ENCODE data around the gene RPS6KA2. TPM values are rescaled to one million over a fixed set of nuclear protein-coding genes. Genes with fewer than 3 reads are reported as not detected.

RPS6KA2 gene
- total RNA-seq, 2 donors from 2014 or later = 7.8 to 13.6 TPM

DNA sequence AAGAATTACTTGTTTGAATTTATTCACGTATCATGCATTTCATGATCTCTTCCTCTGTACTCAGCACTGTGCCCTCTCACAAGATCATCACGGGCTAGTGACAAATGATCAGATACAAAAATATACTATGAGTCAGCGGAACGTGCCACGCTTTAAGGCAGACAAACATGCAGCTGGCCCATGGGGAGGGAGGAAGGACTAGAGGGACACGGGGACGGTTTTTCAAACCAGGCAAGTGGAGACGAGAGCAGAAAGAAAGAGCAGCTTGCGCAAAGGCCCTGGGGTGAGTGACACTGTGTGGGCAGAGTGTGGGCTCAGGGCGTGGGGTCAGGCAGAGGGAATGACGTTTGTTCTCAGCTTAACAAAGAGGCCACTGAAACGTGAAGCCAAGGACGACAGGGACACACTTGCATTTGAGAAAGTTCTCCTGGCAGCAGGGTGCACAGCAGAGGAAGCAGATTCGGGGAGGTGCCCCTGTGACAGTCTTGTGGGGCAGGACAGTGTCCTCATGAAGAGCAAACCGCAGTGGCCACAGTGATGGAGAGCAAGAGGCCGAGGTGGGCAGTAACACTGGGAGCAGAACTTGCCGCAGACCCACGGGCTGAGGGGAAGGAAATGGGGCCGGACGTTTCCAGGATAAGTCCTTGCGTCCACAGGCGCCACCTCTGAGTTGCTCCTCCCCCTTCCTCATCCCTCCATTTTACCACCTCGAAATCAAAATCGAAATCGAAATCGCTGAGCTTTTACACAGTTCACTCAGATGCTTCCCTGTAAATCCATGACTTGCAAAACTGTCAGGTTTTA lies 6.9 kb upstream of the RPS6KA2 start:
- Histone ChIP-seq H3K27me3 (no peaks in the 10 kb centered on the region), H3K9ac (ENCODE audit: low read depth in 2 of 2, low read length in 2 of 2) (no peak overlapping the region), H3K4me1 (peaks cover under 1% of the 10 kb centered on the region), H3K9me3 (no peaks in the 10 kb centered on the region), H3K4me3 (no peak overlapping the region), H3K36me3 (no peaks in the 10 kb centered on the region), H3K27ac (no peak overlapping the region)
- DNase-seq = no peak
- TF ChIP-seq, protein P1, sequence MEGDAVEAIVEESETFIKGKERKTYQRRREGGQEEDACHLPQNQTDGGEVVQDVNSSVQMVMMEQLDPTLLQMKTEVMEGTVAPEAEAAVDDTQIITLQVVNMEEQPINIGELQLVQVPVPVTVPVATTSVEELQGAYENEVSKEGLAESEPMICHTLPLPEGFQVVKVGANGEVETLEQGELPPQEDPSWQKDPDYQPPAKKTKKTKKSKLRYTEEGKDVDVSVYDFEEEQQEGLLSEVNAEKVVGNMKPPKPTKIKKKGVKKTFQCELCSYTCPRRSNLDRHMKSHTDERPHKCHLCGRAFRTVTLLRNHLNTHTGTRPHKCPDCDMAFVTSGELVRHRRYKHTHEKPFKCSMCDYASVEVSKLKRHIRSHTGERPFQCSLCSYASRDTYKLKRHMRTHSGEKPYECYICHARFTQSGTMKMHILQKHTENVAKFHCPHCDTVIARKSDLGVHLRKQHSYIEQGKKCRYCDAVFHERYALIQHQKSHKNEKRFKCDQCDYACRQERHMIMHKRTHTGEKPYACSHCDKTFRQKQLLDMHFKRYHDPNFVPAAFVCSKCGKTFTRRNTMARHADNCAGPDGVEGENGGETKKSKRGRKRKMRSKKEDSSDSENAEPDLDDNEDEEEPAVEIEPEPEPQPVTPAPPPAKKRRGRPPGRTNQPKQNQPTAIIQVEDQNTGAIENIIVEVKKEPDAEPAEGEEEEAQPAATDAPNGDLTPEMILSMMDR (IDR thresholded peaks at IDR 0.05) = no peak
- intact Hi-C loops (cut with DNase I) = no loop called here

DNA sequence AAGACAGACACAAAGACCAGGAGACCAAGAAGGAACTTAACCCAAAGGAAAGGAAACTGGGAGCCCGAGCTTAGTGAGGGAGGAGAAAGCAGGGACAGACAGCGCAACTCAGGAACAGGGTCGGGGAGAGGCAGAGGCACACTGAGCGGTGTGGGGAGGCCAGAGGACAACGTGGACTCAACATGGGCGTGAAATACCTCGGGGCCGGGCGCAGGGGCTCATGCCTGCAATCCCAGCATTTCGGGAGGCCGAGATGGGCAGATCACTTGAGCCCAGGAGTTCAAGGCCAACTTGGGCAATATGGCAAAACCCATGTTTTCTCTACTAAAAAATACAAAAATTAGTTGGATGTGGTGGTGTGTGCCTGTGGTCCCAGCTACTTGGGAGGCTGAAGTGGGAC lies 5.7 kb upstream of the RPS6KA2 start:
- Histone ChIP-seq H3K9ac (ENCODE audit: low read depth in 2 of 2, low read length in 2 of 2) (no peak overlapping the region), H3K9me3 (no peaks in the 10 kb centered on the region), H3K4me3 (no peak overlapping the region), H3K36me3 (no peaks in the 10 kb centered on the region), H3K4me1 (peaks cover 6% of the 10 kb centered on the region), H3K27ac (no peak overlapping the region), H3K27me3 (no peaks in the 10 kb centered on the region)
- TF ChIP-seq, protein P1 (IDR thresholded peaks at IDR 0.05) = no peak
- DNase-seq = no peak
- intact Hi-C loops (cut with DNase I) = no loop called here

DNA sequence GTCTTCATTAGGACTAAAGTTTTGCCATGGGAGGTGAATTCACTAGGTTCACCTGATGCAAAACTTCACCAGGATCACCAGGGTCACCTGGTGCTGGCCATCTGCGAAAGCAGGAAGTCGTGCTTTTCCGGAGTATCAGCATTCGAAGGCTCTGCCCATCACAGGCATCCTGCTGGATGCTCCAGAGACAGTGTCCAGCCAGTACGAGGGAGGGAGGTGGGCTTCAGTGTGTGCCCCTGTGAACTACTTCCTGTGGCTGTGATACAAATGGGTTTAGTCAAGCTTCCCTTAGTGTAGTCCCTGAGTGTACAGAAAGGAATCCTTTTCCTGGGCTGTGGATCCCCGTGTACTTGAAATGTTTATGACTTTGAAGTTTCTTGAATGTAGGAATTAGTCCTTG lies 3.4 kb upstream of the RPS6KA2 start:
- Histone ChIP-seq H3K4me1 (peaks cover 6% of the 10 kb centered on the region), H3K9me3 (no peaks in the 10 kb centered on the region), H3K36me3 (no peaks in the 10 kb centered on the region), H3K27me3 (no peaks in the 10 kb centered on the region), H3K27ac (no peak overlapping the region), H3K4me3 (no peak overlapping the region), H3K9ac (ENCODE audit: low read depth in 2 of 2, low read length in 2 of 2) (no peak overlapping the region)
- TF ChIP-seq, protein P1 (IDR thresholded peaks at IDR 0.05) = no peak
- no peak for DNase-seq
- intact Hi-C loops (cut with DNase I) = no loop called here

DNA sequence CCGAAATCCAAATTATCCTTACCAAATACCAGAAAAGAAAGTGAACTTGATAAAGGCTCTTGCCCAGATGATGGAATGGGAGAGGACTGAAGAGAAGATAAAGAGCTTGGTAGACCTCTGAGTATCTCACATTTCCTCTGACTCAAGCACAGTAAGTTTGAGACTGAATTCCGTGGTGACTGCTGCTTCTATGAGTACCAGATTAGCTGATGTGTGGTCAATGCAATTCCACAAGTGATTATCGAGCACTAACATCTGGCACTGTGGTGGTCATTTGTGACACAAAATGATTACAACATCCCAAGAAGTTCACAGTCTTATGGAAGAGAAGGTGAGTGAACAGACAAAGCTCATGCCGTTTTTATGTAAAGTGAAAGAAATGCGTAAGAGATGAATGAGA lies 2.6 kb upstream of the RPS6KA2 start:
- Histone ChIP-seq H3K4me3 (no peak overlapping the region), H3K9ac (ENCODE audit: low read depth in 2 of 2, low read length in 2 of 2) (no peak overlapping the region), H3K4me1 (peaks cover 6% of the 10 kb centered on the region), H3K9me3 (no peaks in the 10 kb centered on the region), H3K27ac (no peak overlapping the region), H3K36me3 (no peaks in the 10 kb centered on the region), H3K27me3 (no peaks in the 10 kb centered on the region)
- TF ChIP-seq, protein P1 (IDR thresholded peaks at IDR 0.05) = no peak
- no peak for DNase-seq
- intact Hi-C loops (cut with DNase I) = no loop called here

DNA sequence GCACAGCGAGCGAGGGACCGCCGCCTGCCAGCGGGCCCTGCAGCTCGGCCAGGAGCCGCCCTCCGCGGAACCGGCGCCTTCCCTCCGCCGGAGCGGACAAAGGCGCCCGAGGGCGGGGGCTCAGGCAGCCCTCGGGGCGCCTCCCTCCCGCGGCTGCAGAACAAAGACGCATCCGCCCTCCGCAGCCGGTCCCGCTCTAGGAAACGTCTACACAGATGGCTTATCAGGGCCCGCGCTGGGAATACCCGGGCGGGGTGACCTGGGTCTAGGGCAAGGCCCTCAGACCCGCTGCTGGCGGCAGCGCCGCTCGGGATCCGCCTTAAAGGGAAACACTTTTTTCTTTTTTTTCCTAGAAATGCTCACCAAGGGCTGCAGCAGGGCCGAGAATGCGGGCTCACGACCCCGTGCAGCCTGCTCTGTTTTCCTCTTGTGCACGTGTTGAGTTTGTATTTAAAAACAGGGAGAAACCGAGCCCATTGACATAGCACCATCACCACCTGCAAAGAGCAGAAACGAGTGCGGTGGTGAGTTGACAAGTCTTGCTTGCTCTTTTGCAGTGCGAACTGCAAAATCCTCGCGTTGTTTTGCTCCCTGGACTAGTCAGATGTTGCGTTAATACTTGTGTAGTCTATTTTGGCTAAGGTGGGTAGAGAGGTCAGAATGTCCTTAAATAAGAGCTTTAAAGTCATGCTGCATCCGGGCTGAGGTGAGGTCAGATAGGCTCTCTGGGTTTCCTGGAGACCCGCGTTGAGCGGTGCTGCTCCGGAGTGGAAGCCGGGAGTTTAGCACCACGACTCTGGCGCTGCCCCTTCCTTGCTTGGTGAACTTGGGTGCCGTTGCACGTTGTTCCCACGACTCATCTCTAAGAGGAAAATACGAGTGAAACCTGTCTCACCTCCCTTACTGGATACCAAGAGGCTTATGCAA lies 1.1 kb upstream of the RPS6KA2 start:
- H3K9me3 ChIP-seq = no peaks in the 10 kb centered on the region
- no peaks in the 10 kb centered on the region for H3K27me3 ChIP-seq
- intact Hi-C loops (cut with DNase I) = no loop called here
- TF ChIP-seq, protein P1 (IDR thresholded peaks at IDR 0.05) = no peak
- H3K36me3 ChIP-seq = no peaks in the 10 kb centered on the region
- H3K9ac ChIP-seq (ENCODE audit: low read depth in 2 of 2, low read length in 2 of 2) = peak overlapping the region; percentile 53 to 60
- peak; percentile 77 for DNase-seq
- H3K4me3 ChIP-seq = peak overlapping the region; percentile 36
- peak overlapping the region; percentile 79 for H3K27ac ChIP-seq
- peaks cover 6% of the 10 kb centered on the region for H3K4me1 ChIP-seq

Data from colonic mucosa (tissue), 4 donors.